Adrenal gland (tissue), 5 donors: Measurements from ENCODE around the gene MSANTD1.

Experiments
- POLR2A ChIP-seq, 2 donors: fragments of 450-650 bp; IDR thresholded peaks; one replicate each; pipeline ENCODE4 v1.6.1; 2017; ENCODE audit warnings: antibody characterized with exemption in 2 of 2, mild to moderate bottlenecking in 2 of 2, moderate library complexity in 1 of 2
- TF ChIP-seq, protein P1 (sequence below), 6 experiments: fragments of 450-650 bp in 4 of 6; fragments of 200-600 bp in 2 of 6; sonication (generic) in 1 of 6; IDR thresholded peaks; 1 replicate in 5 of 6; 2 replicates in 1 of 6; pipeline versions ENCODE4 v1.5.1 to v1.8.0; 2016 to 2021; ENCODE audit warnings: antibody characterized with exemption in 6 of 6, mild to moderate bottlenecking in 2 of 6, moderate library complexity in 1 of 6
- donor health status: DM: no; HTN: no; CAD: no.

DNA sequence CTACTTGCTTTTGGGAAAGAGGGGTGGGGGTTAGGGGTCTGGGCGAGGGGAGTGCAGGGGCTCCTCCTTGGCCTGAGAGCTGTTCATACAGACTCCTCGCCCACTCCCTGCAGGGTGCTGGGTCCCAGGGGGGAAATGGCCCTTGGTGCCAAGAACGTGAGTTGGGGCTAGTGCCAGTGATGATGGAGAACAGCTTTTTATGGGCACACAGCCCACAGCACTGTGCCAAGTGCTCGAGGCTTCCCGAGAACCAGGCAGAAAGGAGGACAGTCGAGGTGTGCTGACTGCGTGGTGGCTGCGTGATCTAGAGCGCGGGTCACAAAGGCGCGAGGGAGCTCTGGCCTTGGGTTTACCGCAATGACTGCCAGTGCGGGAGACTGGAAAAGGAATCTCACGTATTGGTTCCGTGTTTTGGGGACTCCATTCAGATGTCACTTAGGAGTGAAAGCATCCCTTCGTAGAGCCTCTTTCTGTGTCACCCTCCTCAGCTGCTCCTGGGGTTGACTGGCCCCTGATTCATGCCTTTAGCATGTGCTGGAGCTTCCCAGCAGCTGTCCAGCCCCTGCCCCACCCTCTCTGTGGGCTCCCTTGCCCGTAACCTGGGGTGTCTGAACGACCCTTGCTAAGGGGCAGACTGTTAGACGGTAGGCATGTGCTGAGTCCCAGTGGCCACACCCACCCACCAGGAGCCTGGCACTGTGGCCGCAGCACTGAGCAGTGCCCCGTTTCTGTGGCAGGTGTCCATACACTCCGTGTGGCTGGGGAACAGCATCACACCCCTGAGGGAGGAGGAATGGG is 20.9 kb upstream of the MSANTD1 start:
- TF ChIP-seq, protein P1, sequence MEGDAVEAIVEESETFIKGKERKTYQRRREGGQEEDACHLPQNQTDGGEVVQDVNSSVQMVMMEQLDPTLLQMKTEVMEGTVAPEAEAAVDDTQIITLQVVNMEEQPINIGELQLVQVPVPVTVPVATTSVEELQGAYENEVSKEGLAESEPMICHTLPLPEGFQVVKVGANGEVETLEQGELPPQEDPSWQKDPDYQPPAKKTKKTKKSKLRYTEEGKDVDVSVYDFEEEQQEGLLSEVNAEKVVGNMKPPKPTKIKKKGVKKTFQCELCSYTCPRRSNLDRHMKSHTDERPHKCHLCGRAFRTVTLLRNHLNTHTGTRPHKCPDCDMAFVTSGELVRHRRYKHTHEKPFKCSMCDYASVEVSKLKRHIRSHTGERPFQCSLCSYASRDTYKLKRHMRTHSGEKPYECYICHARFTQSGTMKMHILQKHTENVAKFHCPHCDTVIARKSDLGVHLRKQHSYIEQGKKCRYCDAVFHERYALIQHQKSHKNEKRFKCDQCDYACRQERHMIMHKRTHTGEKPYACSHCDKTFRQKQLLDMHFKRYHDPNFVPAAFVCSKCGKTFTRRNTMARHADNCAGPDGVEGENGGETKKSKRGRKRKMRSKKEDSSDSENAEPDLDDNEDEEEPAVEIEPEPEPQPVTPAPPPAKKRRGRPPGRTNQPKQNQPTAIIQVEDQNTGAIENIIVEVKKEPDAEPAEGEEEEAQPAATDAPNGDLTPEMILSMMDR (IDR thresholded peaks at IDR 0.05) = no peak
- TF ChIP-seq POLR2A (IDR thresholded peaks at IDR 0.05) = no peak
